HUDEP-2 (cell line): Measurements from ENCODE around the gene RAB40C.

Experiments used
- DNase-seq, 76 experiments: peaks; one replicate each; lab custom pipeline; 2025; ENCODE audit not compliant: unreplicated experiment in 76 of 76; lab: John Stamatoyannopoulos, UW

The RAB40C gene

DNA sequence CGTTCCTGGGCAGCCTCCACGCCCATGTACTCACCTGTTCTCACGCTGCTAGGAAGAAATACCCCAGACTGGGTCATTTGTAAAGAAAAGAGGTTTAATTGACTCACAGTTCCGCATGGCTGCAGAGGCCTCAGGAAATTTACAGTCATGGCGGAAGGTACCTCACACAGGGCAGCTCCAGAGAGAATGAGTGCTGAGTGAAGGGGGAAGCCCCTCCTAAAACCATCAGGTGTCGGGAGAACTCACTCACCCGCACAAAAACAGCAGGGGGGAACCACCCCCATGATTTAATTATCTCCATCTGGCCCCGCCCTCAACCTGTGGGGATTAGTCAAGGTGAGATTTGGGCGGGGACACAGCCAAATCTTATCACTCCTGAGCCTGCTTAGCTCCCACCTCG, 18.2 kb downstream of the RAB40C start:
- no peak for DNase-seq

DNA sequence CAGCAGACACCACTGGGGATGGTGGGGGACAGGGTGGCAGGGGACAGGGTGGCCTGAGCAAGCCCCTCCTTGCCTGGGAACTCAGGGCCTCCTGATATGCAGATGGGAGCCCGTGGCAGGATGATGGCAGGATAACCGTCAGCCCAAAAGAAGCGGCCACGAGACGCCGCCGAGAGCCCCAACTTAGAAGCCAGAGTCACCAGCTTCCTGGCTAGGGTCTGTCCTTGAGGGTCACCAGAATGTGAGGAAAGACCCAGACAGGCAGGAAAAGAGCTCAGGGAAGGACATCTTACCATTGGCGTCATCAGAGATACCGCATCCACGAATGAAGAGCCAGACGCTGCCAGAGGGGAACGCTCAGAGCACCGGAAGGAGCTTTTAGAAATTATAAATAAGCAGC, 19.4 kb downstream of the RAB40C start:
- DNase-seq, result no peak

DNA sequence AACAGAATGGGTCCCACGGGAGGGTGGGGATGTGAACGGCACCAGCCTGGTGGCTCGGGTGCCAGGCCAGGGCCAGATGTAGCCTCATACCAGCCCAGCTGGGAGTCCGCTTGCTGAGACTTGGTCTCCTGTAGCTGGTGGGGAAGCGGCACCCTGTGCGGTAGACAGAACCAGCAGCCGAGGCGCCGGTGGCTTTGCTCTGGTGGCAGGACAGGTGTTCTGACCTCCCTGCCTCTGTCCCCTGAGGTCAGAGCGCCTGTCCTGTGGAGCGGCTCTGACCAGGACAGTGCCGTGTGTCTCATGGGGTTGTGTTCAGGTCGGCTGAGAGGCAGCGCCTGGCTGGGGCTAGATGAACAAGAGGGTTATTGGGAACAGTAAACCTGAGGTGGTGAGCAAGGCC, 20.1 kb downstream of the RAB40C start:
- no peak for DNase-seq

DNA sequence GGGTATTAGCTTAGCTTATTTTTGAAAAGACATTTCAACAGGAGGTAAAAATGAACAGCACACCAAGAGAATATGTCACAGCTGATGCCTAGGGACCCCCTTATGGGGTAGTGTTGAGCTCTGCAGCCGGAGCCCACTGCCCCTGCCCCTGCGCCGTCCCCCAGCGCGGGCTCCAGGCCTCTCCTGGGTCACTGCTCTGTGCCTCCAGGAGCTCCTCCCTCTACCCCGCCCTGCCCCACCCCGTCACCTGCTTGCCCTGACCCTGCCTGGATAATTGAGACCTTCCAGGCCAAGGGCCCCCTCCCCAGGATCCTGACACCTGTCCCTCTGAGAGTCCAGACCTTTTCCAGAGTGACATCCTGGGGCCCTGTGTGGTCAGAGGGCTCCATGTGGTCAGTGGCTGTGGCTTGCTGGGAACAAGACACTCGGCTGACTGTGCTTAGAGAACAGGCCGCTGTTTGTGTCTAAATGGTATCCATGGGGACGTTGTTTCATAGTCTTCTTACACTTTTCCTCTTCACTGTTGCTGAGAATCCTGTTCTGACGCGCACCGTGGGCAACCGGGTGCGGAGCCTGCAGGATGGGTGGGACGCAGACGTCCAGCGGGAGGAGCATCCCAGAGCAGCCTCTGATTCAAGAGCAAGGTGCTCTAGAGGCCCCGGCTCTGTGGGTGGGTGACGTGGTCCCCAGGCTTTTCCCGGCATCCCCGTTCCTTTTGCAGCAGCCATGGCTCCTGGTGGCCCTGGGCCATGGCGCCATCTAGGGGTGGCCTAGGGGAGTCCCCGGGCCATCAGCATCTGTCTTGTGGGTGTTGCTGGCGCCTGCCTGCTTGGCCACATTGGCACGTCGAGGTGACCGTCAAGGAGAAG, 20.9 kb downstream of the RAB40C start:
- peak in 16 of 76 experiments; percentile 2 to 33 (median 19) for DNase-seq

DNA sequence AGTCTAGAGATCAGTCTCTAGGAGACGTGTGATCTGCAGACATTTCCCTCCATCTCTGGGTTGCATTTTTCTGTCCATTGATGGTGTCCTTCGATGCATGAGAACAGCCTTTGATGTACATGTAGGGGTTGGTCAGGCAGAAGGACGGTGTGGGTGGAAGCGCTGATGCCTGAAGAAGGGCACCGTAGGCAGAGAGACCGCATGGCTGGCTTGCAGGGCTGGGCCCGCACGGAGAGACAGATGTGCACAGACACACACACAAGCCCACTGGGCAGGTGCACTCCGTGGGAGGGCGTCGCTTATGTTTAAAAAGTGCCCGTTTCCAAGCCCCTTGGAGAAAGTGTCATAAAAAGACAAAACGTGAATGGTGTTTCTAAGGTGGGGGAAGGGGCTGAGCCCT, 25.3 kb downstream of the RAB40C start:
- DNase-seq, result no peak

DNA sequence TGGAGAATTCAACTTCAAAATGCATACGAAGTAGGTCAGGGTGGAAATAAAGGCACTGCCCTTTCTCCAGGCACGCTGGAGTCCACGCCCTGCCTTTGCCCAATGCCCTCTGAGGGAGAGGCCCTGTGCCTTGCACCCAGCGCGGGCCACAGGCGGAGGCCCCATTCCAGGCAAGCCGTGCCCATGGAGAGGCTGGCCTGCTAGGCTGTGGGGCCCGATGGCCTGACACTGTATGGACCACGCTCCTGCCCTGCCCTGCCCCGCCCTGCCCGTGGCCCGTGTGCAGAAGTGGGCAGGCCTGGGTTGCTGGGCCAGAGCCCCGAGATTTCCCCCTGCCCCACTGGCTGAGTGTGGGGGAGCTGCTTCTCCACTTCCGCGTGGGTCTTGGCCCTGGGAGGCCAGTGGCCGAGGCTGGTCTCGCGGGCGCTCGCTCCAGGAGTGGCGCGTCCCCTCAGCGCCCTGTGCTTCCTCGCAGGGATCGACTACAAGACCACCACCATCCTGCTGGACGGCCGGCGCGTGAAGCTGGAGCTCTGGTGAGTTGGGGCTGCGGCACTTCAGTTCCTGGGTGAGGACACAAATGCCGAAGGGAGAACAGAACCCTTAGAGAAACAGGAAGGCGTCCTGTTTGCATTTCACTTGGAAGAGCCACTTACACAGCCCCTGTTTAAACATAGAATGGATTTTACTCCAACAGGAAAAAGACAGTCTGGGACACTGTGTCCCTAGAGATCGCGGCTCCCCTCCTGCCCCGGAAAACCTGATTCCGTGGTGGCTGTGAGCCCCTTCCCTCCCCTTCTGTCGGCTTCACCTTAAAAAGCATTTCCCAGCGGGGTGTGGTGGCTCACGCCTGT, 27.1 kb downstream of the RAB40C start:
- DNase-seq, result no peak

DNA sequence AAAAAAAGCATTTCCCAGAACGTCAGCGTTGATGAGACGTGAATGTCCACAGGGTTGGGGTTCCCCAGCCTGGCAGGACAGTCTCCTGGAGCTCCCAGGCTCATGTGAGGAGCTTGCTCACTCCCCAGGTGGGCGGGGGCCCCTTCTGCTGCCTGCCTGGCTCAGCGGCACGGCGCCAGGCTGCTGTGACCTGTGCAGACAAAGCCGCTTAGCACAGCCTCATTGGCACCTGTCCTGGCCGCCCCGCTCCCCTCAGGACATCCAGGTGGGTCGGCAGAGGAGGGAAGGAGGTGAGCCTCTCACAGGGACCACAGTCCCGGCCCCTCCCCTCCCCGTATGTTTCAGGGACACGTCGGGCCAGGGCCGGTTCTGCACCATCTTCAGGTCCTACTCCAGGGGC, 28.0 kb downstream of the RAB40C start:
- DNase-seq, result no peak

DNA sequence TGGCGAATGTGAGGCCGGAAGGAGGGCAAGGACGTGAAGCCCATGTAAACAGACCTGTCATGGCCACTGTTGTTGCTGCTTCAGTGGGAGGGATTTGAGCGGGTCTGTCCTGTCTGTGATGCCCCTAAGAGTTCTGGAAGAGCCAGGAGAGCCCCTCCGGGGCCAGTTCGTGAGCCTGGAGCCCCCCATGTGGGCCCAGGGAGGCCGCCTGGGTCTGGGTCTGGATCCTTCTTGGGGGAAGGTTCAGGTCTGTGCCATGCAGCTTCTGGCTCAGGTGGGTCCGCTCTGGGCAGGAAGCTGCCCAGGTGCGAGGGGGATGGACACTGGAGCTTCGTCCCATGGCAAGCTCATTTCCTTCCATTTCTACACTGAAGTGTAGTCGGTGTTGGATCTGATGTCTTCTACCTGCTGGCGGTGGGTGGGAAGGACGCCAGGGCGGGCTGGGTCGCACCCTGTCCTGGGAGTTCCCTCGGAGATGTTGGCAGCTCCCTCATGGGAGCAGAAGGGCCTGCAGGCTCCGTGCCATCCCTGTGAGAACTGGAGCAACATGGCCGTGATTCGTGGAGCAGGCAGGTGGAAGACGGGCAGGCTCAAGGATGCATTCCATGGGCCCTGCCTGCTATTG, 29.7 kb downstream of the RAB40C start:
- DNase-seq, result no peak

DNA sequence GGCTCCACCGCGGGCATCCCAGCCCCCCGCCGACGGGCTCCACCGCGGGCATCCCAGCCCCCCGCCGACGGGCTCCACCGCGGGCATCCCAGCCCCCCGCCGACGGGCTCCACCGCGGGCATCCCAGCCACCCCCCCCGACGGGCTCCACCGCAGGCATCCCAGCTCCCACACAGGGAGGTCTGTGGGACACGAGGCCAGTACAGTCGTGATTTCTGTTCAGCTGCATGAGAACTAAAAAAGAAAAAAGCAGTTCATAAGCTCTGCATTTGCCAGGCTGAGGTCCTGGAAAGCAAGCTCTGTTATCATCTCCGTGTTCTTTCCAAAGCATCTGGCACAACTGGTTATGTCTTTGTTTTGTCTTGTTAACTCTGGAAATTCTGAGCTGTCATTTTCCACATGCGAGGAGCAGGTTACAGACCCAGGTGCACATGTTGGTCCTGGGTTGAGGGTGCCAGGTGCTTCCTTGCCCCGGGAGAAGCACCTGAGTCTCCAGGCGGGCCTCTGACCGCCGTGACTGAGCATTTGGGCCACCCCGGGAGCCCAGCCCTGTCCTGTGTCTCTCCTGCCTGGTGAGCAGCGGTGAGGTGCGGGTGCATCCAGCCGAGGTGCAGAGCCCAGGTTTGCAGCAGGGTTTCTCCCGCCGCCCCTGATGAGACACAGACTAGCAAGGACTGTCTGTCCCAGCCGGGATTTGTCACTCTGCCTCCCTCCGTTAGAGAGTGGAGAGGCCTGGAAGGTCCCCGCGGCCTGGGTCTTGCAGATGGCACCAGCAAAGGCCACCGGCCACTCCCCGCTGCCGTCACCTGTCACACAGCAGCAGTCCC, 31.0 kb downstream of the RAB40C start:
- DNase-seq, result no peak

DNA sequence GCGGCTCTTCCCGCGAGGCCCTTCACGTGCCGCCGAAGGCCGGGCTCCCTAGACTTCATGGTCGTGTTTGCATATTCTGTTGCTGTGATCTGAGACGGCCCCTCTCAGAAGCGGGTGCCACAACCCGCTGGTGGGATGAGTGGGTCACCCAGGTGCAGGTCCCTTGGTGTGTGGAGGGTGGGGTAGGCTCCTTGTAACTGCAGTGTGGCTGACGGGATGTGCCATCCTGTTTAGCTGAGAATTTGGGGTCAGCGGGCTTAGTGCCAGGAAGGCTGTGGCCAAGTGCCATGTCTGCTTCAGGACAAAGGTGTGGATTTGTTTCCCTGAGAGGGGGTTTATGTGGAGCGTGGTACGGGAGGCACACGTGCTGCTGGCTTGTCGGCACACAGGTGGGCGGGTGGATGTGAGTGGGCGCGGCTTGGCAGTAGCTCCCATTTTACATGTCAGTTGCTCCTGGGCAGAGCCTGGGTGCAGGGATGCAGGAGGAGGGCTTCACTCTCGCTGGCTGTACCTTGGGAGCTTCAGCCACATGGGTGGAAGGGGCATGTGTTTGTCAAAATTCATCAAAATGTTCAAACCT, 31.8 kb downstream of the RAB40C start:
- DNase-seq, result peak in 45 of 76 experiments; percentile 7 to 70 (median 43)

DNA sequence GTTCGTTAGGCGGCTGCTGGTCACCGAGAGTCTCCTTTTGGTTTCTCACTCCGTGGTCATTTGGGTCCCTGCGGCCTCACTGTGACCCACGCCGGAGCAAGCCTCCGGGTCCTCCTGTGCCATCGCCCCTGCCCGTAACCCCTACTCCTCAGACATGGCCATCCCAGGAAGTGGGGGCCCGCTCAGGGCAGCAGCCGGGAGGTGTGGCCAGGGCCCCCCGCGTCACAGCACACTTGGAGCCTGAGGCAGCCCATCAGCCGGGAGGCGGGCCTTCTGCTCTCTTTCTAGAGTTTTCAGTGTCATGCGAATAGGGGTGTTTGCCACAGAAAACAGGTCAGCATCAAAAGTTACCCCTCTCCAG, 33.0 kb downstream of the RAB40C start:
- no peak for DNase-seq

DNA sequence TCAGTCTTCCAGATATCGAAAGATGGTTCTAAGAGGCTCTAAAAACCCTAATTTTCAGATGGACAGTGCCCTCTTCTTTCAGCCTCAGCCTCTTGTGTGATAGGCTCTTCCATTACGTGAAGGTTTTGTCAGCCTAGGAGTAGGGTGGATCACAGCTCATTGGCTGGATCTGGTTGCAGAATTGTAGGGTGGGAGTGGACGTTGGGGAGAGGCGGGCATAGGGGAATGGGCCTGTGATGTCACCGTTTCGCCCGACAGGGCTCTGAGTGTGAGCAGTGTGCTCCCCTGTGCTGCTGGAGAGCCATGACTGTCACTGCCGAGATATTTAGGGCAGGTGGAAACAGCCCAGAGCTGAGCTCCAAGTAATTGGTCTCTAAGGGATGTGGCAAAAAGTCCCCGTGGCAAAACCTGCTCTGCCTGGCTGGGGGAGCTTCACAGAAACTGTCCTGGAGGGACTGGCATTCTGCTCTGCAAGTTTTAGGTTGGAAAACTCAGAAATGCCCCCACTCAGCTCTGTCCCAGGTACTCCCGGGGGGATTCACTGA, 34.7 kb downstream of the RAB40C start:
- DNase-seq, result no peak

DNA sequence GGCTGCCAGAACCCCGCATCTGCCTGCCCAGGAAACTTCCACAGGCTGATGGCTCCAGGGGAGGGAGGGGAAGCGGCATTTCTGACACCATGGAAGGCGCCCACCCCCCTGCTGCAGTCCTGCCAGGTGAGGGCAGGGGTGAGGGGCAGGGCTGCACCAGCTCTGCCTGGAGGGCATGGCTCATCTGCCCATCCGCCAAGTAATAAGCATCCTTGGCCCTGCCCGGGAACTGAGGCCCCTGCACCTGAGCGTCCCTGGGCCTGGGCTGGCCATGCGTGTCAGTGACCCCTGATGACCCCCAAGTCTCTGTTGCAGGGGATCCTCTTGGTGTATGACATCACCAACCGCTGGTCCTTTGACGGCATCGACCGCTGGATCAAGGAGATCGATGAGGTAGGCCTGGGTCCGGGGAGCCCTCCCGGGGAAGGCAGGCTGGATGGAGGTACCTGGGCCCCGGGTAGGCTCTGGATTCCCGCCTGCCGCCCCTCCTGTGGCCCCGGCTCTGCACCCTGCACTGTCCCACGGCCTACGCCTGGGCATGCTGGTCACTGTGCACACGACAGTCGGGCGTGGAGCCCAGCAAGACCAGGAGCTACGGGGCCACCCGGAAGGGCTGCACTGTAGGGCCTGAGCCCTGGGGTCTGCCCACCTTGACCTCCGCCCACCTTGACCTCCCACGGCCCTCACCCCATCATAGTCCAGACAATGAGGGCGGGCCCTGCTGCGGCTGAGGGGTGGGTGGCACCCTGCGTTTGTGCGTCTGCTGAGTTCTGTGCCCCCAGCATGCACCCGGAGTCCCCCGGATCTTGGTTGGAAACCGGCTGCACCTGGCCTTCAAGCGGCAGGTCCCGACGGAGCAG, 35.5 kb downstream of the RAB40C start:
- DNase-seq, result no peak

DNA sequence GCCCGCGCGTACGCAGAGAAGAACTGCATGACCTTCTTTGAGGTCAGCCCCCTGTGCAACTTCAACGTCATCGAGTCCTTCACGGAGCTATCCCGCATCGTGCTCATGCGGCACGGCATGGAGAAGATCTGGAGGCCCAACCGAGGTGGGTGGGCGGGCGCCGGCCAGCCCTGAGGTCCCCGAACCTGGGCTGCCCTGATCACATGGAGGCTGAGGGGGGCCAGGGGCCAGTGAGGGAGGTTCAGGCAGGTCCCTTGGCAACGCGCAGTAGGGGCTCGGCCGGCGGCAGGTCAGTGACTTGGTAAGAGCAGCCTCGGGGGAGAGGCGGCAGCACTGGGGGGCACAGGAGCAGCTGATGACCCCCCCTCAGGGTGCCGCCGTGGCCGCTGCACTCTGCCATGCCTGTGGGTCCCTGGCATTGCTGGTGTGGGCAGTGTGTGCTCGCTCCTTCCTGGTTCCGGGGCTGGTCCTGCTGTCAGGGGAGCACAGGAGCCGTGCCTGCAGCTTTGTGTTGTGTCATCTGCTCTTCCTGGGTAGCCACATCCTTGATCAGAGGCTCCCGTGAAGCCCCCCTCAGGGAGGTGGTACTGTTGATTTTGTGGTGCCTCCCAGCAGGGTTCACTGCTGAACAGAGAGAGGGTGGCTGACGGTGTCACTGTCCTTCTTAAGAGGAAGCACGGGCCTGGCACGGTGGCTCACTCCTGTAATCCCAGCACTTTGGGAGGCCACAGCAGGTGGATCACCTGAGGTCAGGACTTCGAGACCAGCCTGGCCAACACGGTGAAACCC, 36.3 kb downstream of the RAB40C start:
- DNase-seq, result no peak

DNA sequence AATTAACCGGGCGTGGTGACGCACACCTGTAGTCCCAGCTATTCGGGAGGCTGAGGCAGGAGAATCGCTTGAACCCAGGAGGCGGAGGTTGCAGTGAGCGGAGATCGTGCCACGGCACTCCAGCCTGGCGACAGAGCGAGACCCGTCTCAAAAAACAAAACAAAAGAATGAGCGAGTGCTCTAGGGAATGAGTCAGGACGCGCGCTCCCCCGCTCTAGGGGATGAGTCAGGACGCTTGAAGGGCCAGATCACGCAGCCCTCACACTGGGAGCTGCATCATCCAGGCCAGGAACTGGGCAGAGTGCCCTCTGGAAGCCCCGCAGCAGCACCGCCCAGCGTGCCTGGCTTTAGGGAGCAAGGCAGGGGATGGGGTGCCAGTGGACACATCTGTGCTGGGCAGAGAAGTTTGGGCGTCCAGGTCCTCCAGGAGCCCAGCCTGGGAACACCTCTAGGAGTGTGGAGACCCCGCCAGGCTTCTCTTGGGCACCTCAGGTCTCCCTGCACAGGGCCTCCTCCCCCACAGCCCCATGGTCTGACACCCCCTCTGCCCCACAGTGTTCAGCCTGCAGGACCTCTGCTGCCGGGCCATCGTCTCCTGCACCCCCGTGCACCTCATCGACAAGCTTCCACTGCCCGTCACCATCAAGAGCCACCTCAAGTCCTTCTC, 37.1 kb downstream of the RAB40C start:
- peak in 55 of 76 experiments; percentile 8 to 76 (median 51) for DNase-seq

DNA sequence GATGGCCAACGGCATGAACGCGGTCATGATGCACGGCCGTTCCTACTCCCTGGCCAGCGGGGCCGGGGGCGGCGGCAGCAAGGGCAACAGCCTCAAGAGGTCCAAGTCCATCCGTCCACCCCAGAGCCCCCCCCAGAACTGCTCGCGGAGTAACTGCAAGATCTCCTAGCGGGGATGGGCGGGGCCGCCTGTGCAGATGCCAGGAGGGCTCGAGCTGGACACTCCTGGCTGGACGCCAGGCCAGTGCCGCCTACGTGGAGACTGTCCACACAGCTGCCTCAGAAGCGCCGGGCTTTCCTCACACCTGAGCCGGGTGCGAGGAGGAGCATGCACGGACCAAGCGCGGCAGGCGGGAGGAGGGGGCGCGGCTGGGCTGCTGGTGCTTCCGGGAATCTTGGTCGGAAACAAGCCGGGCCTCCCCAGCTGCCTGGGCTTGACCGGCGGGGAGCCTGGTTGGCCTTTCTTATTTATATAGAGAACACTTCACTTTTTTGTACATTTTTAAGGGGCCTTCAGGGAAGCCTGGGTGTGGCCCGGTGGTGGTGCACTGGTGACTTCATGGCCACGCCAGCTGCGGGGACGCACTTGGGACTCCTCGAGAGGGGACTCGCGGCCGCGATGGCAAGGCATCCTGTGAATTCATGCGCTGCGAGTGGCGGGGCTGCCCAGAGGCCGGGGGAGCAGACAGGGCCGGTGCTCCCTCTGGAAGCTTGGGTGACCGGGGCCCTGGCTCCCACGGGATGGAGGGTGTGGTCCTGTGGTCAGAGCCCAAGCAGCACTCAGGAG, 37.8 kb downstream of the RAB40C start:
- DNase-seq, result peak in 13 of 76 experiments; percentile 12 to 49 (median 32)
